GM18507 (cell line): ENCODE results near the gene ST6GALNAC6.

Source experiments
- DNase-seq: peaks from one replicate; pipeline ENCODE4 v3.0.0; 2011; ENCODE audit warnings: low read depth; ENCODE audit not compliant: insufficient read length; ENCODE audit errors: extremely low spot score
- FAIRE-seq: peaks from 2 replicates; lab custom pipeline; 2011; peaks lifted over from hg19 to GRCh38; lab: Jason Lieb, UNC

Gene ST6GALNAC6

GRCh38 chr9:127866535-127866934 is 32.9 kb downstream of the ST6GALNAC6 start:
- DNase-seq (no peak), FAIRE-seq (no peak)

- DNase-seq (no peak), FAIRE-seq (no peak)
These were observed 33.5 kb downstream of the ST6GALNAC6 start for GRCh38 chr9:127865645-127866464.

GRCh38 chr9:127863191-127863621 is 36.2 kb downstream of the ST6GALNAC6 start:
- no peak for FAIRE-seq

GRCh38 chr9:127862075-127863011 is 37.1 kb downstream of the ST6GALNAC6 start:
- FAIRE-seq (no peak), DNase-seq (peak; percentile 42)

More at GRCh38 chr9:127863191-127863621, 36.2 kb downstream of the ST6GALNAC6 start:
- no peak for DNase-seq

- no peak for FAIRE-seq
These were observed 38.6 kb downstream of the ST6GALNAC6 start for GRCh38 chr9:127860779-127861178.

GRCh38 chr9:127860260-127860659 is 39.1 kb downstream of the ST6GALNAC6 start:
- DNase-seq = no peak
- no peak for FAIRE-seq

More at GRCh38 chr9:127860779-127861178, 38.6 kb downstream of the ST6GALNAC6 start:
- DNase-seq = no peak

GRCh38 chr9:127858041-127858512 is 41.3 kb downstream of the ST6GALNAC6 start:
- no peak for DNase-seq
- no peak for FAIRE-seq

GRCh38 chr9:127857278-127857677 is 42.1 kb downstream of the ST6GALNAC6 start:
- DNase-seq (no peak), FAIRE-seq (no peak)

- FAIRE-seq (no peak), DNase-seq (no peak)
These were observed 42.7 kb downstream of the ST6GALNAC6 start for GRCh38 chr9:127856729-127857116.

GRCh38 chr9:127856094-127856728 is 43.2 kb downstream of the ST6GALNAC6 start:
- DNase-seq = no peak

GRCh38 chr9:127855522-127855921 is 43.9 kb downstream of the ST6GALNAC6 start:
- FAIRE-seq (no peak), DNase-seq (no peak)

More at GRCh38 chr9:127856094-127856728, 43.2 kb downstream of the ST6GALNAC6 start:
- no peak for FAIRE-seq

- FAIRE-seq = no peak
- no peak for DNase-seq
These were observed 44.4 kb downstream of the ST6GALNAC6 start for GRCh38 chr9:127854960-127855359.

GRCh38 chr9:127854184-127854806 is 45.1 kb downstream of the ST6GALNAC6 start, which contains the start of gene ENG:
ENG (minus strand) TSS chr9:127854658; CDS start chr9:127854355, 303 bp downstream.
- FAIRE-seq = no peak
- no peak for DNase-seq

- no peak for FAIRE-seq
These were observed 45.9 kb downstream of the ST6GALNAC6 start for GRCh38 chr9:127853312-127854183.

GRCh38 chr9:127852829-127853228 is 46.6 kb downstream of the ST6GALNAC6 start:
- DNase-seq (no peak), FAIRE-seq (no peak)

More at GRCh38 chr9:127853312-127854183, 45.9 kb downstream of the ST6GALNAC6 start:
- no peak for DNase-seq

- DNase-seq = no peak
- FAIRE-seq = no peak
These were observed 49.0 kb downstream of the ST6GALNAC6 start for GRCh38 chr9:127850286-127850830.

GRCh38 chr9:127848756-127849504 is 50.5 kb downstream of the ST6GALNAC6 start:
- no peak for FAIRE-seq
- no peak for DNase-seq
